ENCODE measurements around the gene TBC1D2B. TPM values are rescaled to one million over a fixed set of nuclear protein-coding genes. Genes with fewer than 3 reads are reported as not detected.
"Not testable (repeated sequence)": the region's sequence is repeated elsewhere in the genome, so short reads cannot be mapped to it uniquely, and the experiment has no call there.

Gene TBC1D2B
- polyA plus RNA-seq, 4 donors, result 29.0 to 32.1 (median 30.5) TPM

DNA sequence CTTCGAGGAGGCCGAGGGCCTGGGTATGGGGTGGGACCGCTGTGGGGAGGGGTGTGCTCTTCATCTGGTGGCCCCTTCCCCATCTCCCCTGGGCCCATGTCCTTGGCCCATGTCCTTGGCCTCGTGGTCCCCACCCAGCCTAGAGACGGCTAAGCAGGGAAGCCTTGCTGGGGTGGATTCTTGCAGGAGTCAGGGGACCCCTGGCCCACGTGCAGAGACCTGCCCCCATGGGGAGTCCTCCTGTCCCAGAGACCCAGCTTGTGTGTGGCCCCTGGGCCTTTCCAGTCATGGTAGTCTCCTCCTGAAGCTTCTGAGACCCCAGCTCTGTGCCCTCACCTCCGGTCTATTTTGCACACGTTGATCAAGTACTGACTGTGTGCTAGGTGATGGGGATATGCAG lies 97.4 kb downstream of the TBC1D2B start:
- DNase-seq (ENCODE audit: low read depth in 4 of 4, low spot score in 3 of 4), result no peak

DNA sequence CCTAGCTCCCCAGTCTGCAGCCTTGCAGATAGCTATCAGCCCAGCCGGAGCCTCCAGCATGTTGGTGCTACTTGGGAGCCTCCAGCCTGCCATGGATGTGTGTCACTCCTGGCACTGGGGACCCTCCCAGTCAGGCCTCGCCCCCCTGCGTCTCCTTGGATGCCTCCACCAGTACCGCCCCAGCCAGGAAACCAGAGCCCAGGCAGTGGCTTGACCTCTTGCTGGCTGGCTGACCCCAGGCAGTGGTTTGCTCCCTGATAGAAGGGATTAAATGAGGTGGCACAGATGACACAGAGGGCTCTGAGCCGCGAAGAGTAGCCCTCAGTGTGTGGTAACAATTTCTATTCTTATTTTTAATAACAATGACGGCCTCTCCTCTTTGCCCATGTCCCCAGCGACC lies 98.4 kb downstream of the TBC1D2B start:
- DNase-seq (ENCODE audit: low read depth in 4 of 4, low spot score in 3 of 4), result not testable (repeated sequence)

DNA sequence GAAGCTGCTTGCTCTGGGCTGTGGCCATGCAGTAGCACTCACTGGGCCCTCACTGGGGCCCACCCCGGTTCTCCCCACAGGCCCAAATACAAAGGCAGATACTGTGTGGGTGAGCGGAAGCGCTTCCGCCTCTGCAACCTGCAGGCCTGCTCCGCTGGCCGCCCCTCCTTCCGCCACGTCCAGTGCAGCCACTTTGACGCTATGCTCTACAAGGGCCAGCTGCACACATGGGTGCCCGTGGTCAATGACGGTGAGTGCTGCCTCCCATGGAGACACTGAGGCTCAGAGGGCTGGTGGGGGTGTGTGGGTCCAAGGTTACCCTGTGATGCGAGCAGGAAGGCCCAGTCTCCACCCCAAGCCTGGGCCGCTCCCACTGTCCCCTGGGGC lies 98.8 kb downstream of the TBC1D2B start:
- DNase-seq (ENCODE audit: low read depth in 4 of 4, low spot score in 3 of 4), result not testable (repeated sequence)

DNA sequence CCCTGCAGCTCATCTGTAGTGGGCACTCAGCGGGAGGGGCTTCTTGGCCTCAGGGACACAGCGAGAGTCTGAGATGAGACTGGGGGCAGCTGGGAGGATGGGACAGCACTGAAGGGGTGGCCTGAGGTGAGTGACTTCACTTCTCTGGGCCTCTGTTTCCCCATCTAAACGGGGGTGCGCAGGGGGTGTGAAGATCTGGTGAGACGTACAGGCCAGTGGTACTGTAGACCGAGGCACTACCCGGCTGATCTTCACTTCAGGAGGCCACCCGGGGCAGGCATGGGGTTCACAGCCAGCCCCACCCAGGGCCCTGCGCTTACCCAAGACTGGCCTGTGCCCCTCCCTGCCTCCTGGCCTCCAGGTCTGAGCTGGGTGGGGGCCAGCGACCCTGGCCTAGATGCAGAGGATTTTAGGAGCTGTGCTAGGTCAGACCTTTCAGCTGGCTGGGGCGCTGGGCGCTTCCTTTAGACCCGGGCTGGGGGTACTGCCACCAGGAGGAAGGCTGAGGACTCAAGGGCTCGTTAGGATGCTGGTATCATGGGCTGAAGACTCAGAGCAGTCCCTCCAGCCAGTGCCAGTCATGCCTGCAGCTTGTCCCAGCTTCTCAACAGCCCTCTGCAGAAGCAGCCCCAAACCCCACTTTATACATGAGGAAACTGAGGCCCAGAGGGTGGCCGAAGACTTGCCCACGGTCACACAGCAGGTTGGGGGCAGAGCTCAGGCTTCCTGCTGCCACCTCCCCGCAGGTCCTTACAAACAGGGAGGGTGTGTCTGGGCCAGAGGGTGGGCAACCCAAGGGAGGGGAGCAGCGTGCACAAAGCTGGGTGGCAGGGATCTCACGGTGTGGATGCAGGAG lies 99.4 kb downstream of the TBC1D2B start:
- not testable (repeated sequence) for DNase-seq (ENCODE audit: low read depth in 4 of 4, low spot score in 3 of 4)

DNA sequence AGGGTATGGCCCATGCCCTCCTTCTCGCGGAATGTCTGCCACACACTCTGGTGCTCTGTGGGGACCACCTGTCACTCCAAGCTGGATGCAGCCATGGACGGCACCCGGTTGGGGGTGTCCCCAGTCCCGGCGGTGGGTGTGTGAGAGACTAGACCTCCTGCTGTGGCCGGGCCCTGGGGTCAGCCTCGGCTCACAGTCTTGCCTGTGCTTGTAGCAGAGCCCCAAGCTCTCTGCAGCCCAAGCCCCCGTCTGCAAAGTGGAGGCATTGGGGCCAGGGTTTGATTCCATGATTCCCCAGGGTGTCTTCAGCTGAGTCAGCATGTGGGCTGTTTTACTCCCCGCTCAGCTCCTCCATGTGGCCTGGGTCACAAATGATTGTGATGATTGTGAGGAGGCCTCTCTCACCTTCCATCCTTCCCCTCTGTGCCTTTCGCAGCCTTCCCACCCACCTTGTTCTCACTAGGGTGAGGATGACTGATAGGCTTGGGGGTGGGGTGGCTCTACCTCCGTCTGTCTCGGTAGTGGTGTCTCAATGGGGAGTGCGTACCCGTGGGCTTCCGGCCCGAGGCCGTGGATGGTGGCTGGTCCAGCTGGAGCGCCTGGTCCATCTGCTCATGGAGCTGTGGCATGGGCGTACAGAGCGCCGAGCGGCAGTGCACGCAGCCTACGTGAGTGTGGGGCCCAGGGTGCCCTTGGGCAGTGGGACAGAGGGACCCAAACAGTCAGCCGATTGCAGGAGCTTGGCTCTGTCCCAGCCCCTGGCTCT lies 100.6 kb downstream of the TBC1D2B start:
- not testable (repeated sequence) for DNase-seq (ENCODE audit: low read depth in 4 of 4, low spot score in 3 of 4)

DNA sequence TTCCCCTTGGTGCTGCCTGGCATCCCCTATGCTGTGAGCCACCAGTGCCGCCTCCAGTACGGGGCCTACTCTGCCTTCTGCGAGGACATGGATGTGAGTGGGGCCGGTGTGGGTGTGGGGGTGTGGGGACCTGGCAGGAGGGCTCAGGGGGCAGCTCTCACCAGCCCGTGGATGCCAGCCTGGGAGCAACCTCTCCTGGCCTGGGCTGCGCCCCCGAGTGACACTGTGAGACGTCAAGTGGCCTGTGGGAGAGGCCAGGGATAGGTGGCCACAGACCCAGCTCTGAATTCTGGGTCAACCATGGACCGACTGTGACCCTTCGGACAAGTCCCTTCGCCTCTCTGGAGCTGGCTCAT lies 101.4 kb downstream of the TBC1D2B start:
- not testable (repeated sequence) for DNase-seq (ENCODE audit: low read depth in 4 of 4, low spot score in 3 of 4)

DNA sequence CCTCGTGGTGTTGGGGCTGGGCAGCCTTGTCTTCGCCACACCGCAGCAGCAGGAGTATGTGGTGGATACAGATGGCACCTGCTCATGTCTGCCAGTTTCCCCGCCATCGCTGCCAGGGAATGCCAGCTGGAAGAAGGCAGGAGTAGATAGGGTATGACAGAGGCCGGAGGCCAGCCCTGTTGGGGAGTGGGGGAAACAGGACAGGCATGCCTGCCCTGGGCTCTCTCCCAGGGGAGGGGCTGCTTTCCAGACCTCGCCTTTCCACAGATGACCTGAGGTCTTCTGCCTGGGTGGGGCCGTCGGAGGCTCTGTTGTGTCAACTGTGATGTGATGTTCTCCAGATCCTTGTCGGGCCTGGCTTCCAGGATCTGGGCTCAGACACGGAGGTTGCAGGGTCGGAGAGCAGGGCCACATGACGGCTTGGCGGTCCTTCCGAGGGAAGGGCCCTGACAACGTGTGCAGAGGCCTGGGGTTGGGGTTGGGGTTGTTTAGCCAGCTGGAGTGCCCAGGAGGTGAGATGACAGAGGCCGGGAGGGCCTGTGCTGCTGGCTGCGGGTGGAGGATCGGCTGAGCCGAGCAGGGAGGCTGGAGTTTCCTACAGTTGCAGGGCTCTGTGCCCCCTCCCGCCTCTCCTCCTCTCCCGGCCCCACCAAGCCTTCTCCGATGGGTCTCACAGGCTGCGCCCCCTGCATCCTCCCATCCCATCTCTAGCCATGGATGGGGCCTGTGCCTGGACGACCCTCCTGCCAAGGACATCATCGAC lies 102.0 kb downstream of the TBC1D2B start:
- DNase-seq (ENCODE audit: low read depth in 4 of 4, low spot score in 3 of 4), result no peak

DNA sequence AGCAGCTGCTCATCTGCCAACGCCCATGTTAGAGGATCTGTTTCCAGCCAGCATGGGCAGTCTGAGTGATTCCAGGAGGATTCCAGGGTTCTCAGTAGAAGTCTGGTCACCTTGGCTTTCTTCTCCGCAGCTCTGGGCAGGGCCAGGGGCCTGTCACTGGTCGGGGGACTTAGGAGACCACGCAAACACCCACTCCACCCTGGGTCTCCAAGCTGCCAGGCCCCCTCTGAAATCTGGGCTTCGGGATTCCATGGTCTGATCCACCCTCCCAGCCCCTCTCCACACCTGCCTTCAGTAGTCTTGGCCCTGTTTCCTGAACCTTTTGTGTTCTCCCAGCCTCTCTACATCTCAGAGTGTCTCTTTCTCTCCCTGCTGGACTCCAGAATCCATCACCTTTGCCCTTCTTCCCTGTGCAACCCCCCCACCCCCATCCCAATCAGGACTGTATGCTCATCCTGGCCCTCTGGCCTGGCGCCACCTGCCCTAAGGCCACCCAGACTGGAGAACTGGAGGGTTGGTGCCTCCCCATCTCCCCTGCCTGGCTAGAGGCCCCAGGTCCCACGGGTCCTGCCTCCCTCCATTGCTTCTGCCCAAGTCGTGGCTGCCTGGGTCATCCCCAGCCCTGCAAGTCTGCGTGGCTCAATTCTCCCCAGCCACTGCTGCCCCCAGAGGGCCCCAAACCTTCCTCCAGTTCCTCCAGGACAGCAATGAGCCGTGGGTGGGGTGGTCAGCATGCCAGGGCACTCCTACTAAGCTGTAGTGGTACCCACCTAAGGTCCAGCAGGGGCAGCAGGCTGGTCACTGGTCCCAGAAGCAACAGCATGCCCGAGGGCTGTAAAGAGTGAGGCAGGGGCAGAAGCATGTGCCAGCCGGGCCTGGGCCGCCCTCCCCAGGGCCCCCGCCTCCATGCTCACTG lies 102.8 kb downstream of the TBC1D2B start:
- DNase-seq (ENCODE audit: low read depth in 4 of 4, low spot score in 3 of 4), result no peak

DNA sequence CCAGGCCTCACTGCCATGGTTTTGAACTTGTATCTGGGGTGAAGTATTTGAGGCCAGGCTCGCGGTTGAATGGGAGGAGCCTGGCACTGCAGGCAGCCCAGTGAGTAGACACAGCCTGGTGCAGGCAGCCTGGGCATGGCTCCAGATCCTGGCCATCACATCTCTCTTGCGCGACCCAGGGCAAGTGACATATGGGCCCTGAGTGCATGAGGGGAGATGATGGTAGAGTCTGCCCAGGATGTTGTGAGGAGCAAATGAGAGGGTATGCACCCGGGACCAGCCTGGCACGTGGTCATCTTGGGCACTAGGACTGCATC lies 103.5 kb downstream of the TBC1D2B start:
- no peak for DNase-seq (ENCODE audit: low read depth in 4 of 4, low spot score in 3 of 4)

DNA sequence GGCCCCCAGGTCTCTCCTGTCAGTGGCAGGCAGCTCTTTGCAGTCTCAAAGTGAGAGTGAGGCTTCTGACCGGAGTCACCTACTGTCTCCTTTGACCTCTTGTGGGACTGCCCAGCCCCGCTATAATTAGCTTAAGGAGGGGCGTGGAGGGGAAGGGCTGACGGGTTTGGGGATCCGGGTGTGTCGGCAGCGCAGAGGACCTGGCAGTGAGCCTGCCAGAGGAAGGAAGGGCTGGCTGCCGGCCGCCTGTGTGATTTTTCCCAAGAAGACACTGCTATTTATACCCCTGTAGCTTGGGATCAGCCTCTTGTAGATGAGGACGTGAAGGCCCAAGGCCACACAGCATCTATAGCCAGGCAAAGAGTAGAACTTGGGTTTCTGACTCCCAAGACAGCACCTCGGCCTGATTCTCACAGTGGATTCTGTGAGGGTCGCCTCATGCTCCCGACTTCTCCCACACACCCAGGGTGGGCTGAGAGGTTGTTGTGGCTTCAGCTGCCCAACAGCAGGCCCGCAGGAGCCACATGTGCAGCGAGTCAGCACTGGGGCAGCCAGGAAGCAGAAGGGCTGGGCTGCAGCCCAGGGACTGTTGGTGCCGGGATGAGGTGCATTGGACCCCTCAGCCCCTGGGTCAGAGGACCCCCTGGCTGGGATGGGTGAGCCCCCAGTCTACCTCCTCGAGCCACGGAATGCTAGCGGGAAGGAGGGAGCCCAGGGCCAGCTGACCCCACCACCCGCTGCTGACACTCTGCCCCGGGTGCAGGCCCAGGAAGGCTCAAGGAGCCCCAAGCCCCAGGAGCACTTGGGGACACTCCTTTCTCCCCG lies 104.0 kb downstream of the TBC1D2B start:
- not testable (repeated sequence) for DNase-seq (ENCODE audit: low read depth in 4 of 4, low spot score in 3 of 4)

DNA sequence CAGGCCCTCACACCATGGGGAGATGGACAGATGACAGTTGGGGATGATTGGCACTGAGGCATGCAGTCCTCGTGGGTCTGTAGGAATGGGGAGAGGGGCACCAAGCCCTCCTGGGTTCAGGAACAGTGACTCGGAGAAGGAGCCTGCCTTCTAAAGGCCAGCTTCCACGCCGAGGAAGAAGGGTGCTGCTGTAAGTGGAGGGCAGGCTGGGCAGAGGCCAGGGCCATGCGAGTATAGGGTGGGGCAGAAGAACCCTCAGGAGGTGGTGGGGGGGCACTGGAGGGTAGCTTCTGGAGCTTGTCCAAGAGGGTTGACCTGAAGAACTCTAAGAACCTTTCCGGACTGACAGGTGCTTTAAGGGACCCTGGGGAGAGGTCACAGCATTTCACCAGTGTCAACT lies 104.8 kb downstream of the TBC1D2B start:
- DNase-seq (ENCODE audit: low read depth in 4 of 4, low spot score in 3 of 4), result not testable (repeated sequence)

DNA sequence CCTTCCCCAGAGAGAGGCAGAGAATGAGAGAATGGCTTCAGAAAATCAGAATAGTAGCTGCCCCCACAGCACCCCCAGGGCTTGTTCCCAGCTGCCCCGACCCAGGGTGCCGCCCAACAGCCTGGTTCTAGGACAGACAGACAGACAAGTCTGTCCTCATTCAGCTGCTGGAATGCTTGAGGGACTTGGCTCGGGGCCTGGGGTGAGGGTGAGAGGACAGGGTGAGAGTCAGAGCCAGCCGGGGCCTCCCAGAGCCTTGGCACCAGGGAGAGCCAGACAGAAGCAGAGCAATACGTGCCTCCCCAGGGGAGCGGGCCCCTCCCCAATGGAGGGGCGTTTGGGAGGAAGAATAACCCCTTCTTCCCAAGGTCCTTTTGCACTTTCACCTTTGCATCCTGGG lies 105.6 kb downstream of the TBC1D2B start:
- not testable (repeated sequence) for DNase-seq (ENCODE audit: low read depth in 4 of 4, low spot score in 3 of 4)

DNA sequence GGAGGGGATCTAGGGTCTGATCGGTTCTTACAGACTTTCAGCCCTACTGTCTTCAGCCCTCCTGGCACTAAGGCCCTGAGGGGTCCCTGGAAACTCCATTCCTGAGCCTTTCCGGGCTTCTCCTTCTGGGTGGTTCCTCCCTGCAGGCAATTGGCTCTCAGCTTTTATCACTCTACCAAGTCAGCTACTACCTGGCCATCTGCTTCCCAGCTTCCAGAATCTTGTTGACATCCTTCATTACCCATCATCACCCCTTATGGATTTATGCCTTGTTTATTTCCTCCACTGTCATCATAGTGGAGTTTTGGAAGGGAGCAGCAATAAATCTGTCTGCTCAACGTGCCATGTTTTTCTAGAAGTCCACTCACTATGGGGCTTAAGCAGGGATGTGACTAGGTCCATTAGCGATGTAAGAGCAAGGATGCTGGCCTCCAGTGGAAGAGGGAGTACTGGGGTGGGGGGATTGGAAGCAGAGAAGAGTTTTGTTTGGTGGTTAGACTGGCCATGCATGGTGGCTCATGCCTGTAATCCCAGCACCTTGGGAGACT lies 106.6 kb downstream of the TBC1D2B start:
- not testable (repeated sequence) for DNase-seq (ENCODE audit: low read depth in 4 of 4, low spot score in 3 of 4)

DNA sequence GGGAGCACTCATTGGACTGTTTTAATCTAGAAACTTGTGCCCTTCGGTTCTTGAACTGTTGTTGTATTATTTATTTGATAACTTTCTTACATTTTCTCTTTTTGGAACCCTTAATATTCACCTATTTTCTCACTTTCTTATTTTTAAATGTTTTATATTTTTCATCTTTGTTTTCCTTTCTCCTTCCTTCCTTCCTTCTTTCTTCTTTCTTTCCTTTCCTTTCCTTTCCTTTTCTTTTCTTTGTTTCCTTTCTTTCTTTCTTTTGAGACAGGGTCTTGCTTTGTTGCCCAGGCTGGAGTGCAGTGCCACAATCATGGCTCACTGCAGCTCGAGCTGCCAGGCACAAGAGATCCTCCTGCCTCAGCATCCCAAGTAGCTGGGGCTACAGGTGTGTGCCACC lies 108.5 kb downstream of the TBC1D2B start:
- no peak for DNase-seq (ENCODE audit: low read depth in 4 of 4, low spot score in 3 of 4)

DNA sequence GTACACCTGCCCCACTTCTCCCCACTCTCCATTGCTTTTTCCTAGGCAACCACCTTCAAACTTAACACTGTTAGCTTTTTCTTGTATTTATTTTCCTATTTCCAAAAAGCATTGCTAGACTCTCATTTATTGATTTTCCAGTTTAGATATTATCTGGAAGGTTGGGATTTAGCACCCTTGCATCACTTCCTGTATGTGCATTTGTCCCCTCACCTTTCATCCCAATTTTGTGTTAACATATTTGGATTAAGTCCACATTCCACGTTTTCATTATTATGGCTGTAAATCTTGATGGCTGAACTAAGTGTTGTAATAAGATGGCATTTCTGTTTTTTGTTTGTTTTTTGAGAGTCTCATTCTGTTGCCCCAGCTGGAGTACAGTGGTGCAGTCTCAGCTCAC lies 109.7 kb downstream of the TBC1D2B start:
- DNase-seq (ENCODE audit: low read depth in 4 of 4, low spot score in 3 of 4), result no peak

DNA sequence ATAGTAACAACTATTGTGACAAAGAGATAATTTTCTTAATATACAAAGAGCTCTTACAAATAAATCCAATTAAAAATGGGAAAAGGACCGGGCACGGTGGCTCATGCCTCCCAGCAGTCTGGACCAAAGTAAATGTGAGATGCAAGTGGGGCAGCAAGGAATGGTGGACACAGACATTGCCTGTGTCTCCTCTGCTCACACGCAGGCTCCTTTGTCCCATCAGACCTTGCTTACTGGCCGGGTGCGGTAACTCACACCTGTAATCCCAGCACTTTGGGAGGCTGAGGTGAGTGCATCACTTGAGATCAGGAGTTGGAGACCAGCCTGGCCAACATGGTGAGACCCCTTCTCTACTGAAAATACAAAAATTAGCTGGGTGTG lies 110.3 kb downstream of the TBC1D2B start:
- not testable (repeated sequence) for DNase-seq (ENCODE audit: low read depth in 4 of 4, low spot score in 3 of 4)

DNA sequence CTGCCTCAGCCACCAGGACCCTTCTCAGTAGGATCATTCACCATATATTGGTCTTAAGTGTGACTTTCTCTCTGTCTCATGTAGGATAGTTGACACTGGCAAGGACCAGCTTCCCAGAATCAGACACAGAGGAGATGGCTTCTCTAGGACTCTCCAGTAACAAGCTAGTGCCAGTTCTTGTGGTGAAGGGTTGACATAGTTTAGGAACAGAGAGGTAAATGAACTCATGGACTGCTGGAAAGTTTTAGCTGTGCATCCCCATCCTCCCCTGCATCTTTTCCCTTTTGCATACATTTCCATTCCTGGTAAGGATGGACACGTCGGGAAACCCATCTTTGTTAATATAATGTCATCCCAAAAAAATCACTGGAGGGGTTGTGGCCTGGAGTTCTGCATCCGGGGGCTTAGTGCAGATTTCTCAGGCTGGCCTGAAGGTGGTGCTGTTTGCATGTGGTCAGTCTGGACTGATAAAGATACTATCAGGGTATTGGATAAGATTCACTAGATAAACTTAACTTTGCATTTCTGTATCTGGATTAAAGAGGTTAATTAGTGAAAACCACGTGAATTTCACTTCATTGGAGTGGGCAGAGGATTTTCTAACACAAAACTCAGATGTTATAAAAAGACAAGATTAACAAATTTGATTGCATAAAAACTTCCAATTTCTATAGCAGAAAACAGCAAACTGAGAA lies 110.8 kb downstream of the TBC1D2B start:
- no peak for DNase-seq (ENCODE audit: low read depth in 4 of 4, low spot score in 3 of 4)

DNA sequence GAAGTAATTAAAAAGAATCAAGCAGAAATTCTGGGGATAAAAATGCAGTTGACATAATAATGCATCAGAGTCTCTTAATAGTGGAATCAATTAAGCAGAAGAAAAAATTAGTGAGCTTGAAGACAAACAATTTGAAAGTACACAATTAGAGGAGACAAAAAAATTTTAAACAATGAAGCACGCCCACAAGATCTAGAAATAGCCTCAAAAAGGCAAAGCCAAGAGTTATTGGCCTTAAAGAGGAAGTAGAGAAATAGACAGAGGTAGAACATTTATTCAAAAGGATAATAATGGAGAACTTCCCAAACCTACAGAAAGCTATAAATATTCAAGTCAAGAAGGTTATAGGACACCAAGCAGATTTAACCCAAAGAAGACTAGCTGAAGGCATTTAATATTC lies 113.3 kb downstream of the TBC1D2B start:
- no peak for DNase-seq (ENCODE audit: low read depth in 4 of 4, low spot score in 3 of 4)
